ENCODE measurements around the gene FOXQ1.

Gene FOXQ1

DNA sequence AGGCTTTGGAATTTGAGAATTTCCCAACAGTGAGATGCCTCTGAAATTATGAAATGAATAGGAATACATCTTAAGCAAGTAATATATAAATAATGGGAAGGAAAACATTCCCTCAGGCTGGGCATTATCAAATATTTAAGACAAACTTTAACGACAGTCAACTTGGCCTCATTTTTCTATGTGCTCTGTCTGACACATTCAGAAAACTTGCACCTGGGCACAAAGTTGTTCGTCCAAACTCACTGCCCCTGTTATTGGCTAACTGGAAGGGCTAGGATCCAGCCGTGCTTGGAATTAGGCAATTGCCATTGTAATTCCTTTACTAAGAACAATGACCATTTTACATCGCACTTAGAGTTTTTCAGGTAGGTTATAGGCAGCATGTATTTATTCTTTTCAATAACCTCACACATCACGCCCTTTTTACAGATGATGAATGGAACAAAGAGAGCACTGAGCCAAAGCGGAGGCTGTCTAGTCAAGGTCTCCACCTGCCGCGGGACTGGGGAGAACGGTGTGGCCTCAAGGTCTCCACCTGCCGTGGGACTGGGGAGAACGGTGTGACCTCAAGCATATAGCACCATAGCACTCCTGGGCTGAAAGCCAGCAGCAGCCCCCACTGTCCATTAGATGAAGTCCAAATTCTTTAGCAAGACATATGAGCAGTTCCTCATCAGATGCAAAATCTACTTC lies 40.7 kb upstream of the FOXQ1 start:
- H2AFZ ChIP-seq (ENCODE audit: low read length, unreplicated experiment): no peak overlapping the region
- no peak overlapping the region for H3K4me3 ChIP-seq (ENCODE audit: low read depth, low read length)
- no peaks in the 10 kb centered on the region for H3K79me2 ChIP-seq (ENCODE audit: control insufficient read depth, insufficient read depth, low read length, unreplicated experiment)
- no peaks in the 10 kb centered on the region for H3K27me3 ChIP-seq (ENCODE audit: insufficient read depth, low read length)
- H3K27ac ChIP-seq (ENCODE audit: low read depth, low read length): no peak overlapping the region
- H3K36me3 ChIP-seq (ENCODE audit: insufficient read depth, low read length): no peaks in the 10 kb centered on the region
- no peaks in the 10 kb centered on the region for H3K4me1 ChIP-seq (ENCODE audit: control insufficient read depth, insufficient read depth, low read length, unreplicated experiment)

GRCh38 chr6:1278061-1278720 lies 33.7 kb upstream of the FOXQ1 start:
- Histone ChIP-seq H2AFZ (ENCODE audit: low read length, unreplicated experiment) (no peak overlapping the region), H3K4me3 (ENCODE audit: low read depth, low read length) (no peak overlapping the region), H3K27me3 (ENCODE audit: insufficient read depth, low read length) (no peaks in the 10 kb centered on the region), H3K36me3 (ENCODE audit: insufficient read depth, low read length) (no peaks in the 10 kb centered on the region), H3K79me2 (ENCODE audit: control insufficient read depth, insufficient read depth, low read length, unreplicated experiment) (no peaks in the 10 kb centered on the region), H3K4me1 (ENCODE audit: control insufficient read depth, insufficient read depth, low read length, unreplicated experiment) (no peaks in the 10 kb centered on the region), H3K27ac (ENCODE audit: low read depth, low read length) (no peak overlapping the region)

DNA sequence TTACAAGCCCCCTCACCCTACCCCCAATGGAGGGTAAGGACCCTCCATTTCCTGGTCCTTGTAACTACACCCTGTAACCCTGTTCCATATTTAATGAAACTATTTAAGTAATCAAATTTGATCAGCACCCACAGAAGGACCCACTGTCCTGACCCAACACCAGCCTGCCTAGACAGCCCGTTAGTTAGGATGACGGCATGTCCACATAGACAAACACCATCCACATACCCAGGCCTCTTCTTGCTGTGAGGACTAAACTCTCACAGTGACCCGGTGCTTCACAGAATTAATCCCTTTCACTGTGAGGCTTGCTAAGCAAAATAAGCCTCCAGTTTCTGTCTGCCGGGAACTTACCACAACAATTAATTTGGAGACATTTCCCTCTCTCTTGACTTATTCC lies 32.8 kb upstream of the FOXQ1 start:
- no peaks in the 10 kb centered on the region for H3K79me2 ChIP-seq (ENCODE audit: control insufficient read depth, insufficient read depth, low read length, unreplicated experiment)
- no peaks in the 10 kb centered on the region for H3K27me3 ChIP-seq (ENCODE audit: insufficient read depth, low read length)
- no peaks in the 10 kb centered on the region for H3K36me3 ChIP-seq (ENCODE audit: insufficient read depth, low read length)
- no peaks in the 10 kb centered on the region for H3K4me1 ChIP-seq (ENCODE audit: control insufficient read depth, insufficient read depth, low read length, unreplicated experiment)
- no peak overlapping the region for H2AFZ ChIP-seq (ENCODE audit: low read length, unreplicated experiment)
- H3K27ac ChIP-seq (ENCODE audit: low read depth, low read length): no peak overlapping the region
- H3K4me3 ChIP-seq (ENCODE audit: low read depth, low read length): no peak overlapping the region

- no peak overlapping the region for H2AFZ ChIP-seq (ENCODE audit: low read length, unreplicated experiment)
These were observed 31.1 kb upstream of the FOXQ1 start for GRCh38 chr6:1280666-1281300.

GRCh38 chr6:1281746-1282145 lies 30.2 kb upstream of the FOXQ1 start:
- H3K36me3 ChIP-seq (ENCODE audit: insufficient read depth, low read length): no peaks in the 10 kb centered on the region
- H3K79me2 ChIP-seq (ENCODE audit: control insufficient read depth, insufficient read depth, low read length, unreplicated experiment): no peaks in the 10 kb centered on the region
- H2AFZ ChIP-seq (ENCODE audit: low read length, unreplicated experiment): no peak overlapping the region
- no peaks in the 10 kb centered on the region for H3K4me1 ChIP-seq (ENCODE audit: control insufficient read depth, insufficient read depth, low read length, unreplicated experiment)
- H3K27ac ChIP-seq (ENCODE audit: low read depth, low read length): no peak overlapping the region
- H3K4me3 ChIP-seq (ENCODE audit: low read depth, low read length): no peak overlapping the region
- H3K27me3 ChIP-seq (ENCODE audit: insufficient read depth, low read length): no peaks in the 10 kb centered on the region

More at GRCh38 chr6:1280666-1281300, 31.1 kb upstream of the FOXQ1 start:
- Histone ChIP-seq H3K79me2 (ENCODE audit: control insufficient read depth, insufficient read depth, low read length, unreplicated experiment) (no peaks in the 10 kb centered on the region), H3K36me3 (ENCODE audit: insufficient read depth, low read length) (no peaks in the 10 kb centered on the region), H3K4me1 (ENCODE audit: control insufficient read depth, insufficient read depth, low read length, unreplicated experiment) (no peaks in the 10 kb centered on the region), H3K27me3 (ENCODE audit: insufficient read depth, low read length) (no peaks in the 10 kb centered on the region), H3K27ac (ENCODE audit: low read depth, low read length) (no peak overlapping the region), H3K4me3 (ENCODE audit: low read depth, low read length) (no peak overlapping the region)

DNA sequence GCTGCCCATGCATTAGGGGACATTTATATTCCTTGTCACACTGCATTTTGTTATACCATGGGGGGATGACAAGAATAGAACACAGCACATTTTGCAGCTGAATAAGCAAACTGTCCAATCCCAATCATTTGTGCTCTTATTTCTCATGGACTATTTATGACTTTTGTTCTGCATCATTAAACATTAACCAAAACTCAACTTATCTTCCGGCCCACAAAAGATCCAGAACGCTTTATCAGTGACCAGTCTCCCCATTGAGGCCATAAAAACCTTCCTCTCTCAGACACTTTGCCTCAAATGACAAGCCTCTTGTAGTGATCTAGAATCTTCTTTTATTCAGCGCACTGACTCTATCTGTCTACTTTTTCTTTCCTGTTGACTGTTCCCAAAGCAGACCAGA lies 28.4 kb upstream of the FOXQ1 start:
- Histone ChIP-seq H3K36me3 (ENCODE audit: insufficient read depth, low read length) (no peaks in the 10 kb centered on the region), H3K27me3 (ENCODE audit: insufficient read depth, low read length) (no peaks in the 10 kb centered on the region), H2AFZ (ENCODE audit: low read length, unreplicated experiment) (no peak overlapping the region), H3K27ac (ENCODE audit: low read depth, low read length) (no peak overlapping the region), H3K4me1 (ENCODE audit: control insufficient read depth, insufficient read depth, low read length, unreplicated experiment) (no peaks in the 10 kb centered on the region), H3K4me3 (ENCODE audit: low read depth, low read length) (no peak overlapping the region), H3K79me2 (ENCODE audit: control insufficient read depth, insufficient read depth, low read length, unreplicated experiment) (no peaks in the 10 kb centered on the region)

DNA sequence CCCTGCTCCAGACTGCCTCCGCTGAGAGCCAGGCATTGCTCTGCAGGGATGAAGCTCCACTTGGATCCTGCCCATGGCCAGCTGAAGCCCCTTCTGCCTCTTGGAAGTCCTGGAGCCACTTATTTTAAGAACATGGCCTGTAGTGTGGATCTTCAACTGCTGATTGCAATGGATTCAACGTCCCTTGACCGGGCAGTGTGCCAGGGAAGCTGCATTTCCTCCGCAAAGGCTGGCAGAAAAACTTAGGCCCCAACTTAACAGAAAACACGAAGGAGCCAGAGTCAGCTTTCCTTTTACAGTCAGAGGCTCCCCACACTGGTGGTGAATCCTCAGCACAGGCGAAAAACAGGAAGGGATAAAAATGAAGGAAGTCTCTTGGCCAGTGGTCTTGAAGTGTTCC lies 26.3 kb upstream of the FOXQ1 start:
- no peak overlapping the region for H3K4me3 ChIP-seq (ENCODE audit: low read depth, low read length)
- no peaks in the 10 kb centered on the region for H3K36me3 ChIP-seq (ENCODE audit: insufficient read depth, low read length)
- no peaks in the 10 kb centered on the region for H3K27me3 ChIP-seq (ENCODE audit: insufficient read depth, low read length)
- no peaks in the 10 kb centered on the region for H3K4me1 ChIP-seq (ENCODE audit: control insufficient read depth, insufficient read depth, low read length, unreplicated experiment)
- no peak overlapping the region for H3K27ac ChIP-seq (ENCODE audit: low read depth, low read length)
- H2AFZ ChIP-seq (ENCODE audit: low read length, unreplicated experiment): no peak overlapping the region
- no peaks in the 10 kb centered on the region for H3K79me2 ChIP-seq (ENCODE audit: control insufficient read depth, insufficient read depth, low read length, unreplicated experiment)

DNA sequence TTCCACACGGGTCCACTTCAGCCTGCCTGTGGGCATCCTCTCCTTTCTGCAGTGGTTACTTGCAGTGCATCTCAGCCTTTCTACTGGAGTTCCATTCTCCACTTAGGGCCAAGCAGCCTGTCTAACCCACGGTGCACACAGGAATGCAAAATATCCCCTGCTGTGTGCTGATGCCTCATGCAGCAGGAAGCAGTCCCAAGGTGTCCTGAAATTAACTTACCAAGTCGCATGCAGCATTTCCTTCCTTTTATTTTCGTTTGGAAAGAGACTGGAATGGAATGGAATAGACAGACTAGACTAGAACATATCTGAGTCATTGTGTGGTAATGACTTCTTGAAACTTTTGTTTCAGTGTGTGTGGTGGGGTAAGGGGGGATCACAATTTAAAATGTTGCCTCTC lies 25.9 kb upstream of the FOXQ1 start:
- H3K27me3 ChIP-seq (ENCODE audit: insufficient read depth, low read length): no peaks in the 10 kb centered on the region
- H3K4me1 ChIP-seq (ENCODE audit: control insufficient read depth, insufficient read depth, low read length, unreplicated experiment): no peaks in the 10 kb centered on the region
- H3K79me2 ChIP-seq (ENCODE audit: control insufficient read depth, insufficient read depth, low read length, unreplicated experiment): no peaks in the 10 kb centered on the region
- no peak overlapping the region for H3K27ac ChIP-seq (ENCODE audit: low read depth, low read length)
- H2AFZ ChIP-seq (ENCODE audit: low read length, unreplicated experiment): no peak overlapping the region
- H3K36me3 ChIP-seq (ENCODE audit: insufficient read depth, low read length): no peaks in the 10 kb centered on the region
- H3K4me3 ChIP-seq (ENCODE audit: low read depth, low read length): no peak overlapping the region

DNA sequence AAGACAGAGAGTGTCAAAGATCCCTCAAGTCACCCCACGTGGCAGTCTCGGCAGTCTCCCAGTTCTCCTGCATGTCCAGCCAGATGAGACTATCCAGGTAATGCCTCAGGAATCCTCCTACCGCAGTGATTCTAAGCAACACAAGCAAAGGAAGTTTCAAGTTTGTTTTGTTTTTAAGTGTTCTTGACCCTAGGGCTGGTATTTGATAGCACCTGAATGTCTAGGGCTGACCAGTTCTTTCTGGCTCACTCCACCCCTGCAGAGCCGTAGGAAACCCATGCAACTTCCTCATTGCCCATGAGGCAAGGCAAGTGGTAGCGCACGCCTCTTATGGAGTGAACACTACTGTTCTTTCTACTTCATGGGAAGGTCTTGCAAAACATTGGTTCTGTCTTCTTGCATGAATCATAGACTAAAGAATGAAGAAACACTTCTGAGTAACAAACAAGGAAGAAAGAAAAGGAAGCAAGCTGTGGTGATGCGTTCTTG lies 24.8 kb upstream of the FOXQ1 start:
- Histone ChIP-seq H3K27ac (ENCODE audit: low read depth, low read length) (no peak overlapping the region), H3K4me1 (ENCODE audit: control insufficient read depth, insufficient read depth, low read length, unreplicated experiment) (no peaks in the 10 kb centered on the region), H2AFZ (ENCODE audit: low read length, unreplicated experiment) (no peak overlapping the region), H3K36me3 (ENCODE audit: insufficient read depth, low read length) (no peaks in the 10 kb centered on the region), H3K4me3 (ENCODE audit: low read depth, low read length) (no peak overlapping the region), H3K27me3 (ENCODE audit: insufficient read depth, low read length) (no peaks in the 10 kb centered on the region), H3K79me2 (ENCODE audit: control insufficient read depth, insufficient read depth, low read length, unreplicated experiment) (no peaks in the 10 kb centered on the region)

GRCh38 chr6:1290086-1290485 lies 21.8 kb upstream of the FOXQ1 start:
- Histone ChIP-seq H2AFZ (ENCODE audit: low read length, unreplicated experiment) (no peak overlapping the region), H3K4me3 (ENCODE audit: low read depth, low read length) (no peak overlapping the region), H3K79me2 (ENCODE audit: control insufficient read depth, insufficient read depth, low read length, unreplicated experiment) (no peaks in the 10 kb centered on the region), H3K27ac (ENCODE audit: low read depth, low read length) (no peak overlapping the region), H3K36me3 (ENCODE audit: insufficient read depth, low read length) (no peaks in the 10 kb centered on the region), H3K4me1 (ENCODE audit: control insufficient read depth, insufficient read depth, low read length, unreplicated experiment) (no peaks in the 10 kb centered on the region), H3K27me3 (ENCODE audit: insufficient read depth, low read length) (no peaks in the 10 kb centered on the region)

DNA sequence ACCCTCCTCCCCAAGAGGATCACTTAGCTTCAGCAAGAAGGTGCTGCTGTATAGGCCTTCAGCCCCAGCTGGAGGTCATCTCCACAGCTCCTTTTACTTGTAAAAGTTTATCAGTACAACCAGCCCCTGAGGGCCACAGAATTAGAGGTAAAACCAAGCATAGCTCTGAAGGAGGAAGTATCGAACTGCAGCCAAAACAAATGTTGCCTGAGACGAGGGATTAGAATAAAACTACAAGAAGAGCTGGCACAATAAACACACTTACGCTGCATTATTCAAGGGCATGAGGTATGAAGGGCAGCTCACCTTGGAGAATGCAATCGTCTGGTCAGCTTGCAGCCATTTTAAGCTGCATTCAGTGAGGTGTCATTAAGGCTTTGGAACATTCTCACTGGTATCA lies 21.1 kb upstream of the FOXQ1 start:
- H3K27me3 ChIP-seq (ENCODE audit: insufficient read depth, low read length): no peaks in the 10 kb centered on the region
- no peak overlapping the region for H3K27ac ChIP-seq (ENCODE audit: low read depth, low read length)
- H3K79me2 ChIP-seq (ENCODE audit: control insufficient read depth, insufficient read depth, low read length, unreplicated experiment): no peaks in the 10 kb centered on the region
- no peaks in the 10 kb centered on the region for H3K4me1 ChIP-seq (ENCODE audit: control insufficient read depth, insufficient read depth, low read length, unreplicated experiment)
- H2AFZ ChIP-seq (ENCODE audit: low read length, unreplicated experiment): no peak overlapping the region
- H3K4me3 ChIP-seq (ENCODE audit: low read depth, low read length): no peak overlapping the region
- no peaks in the 10 kb centered on the region for H3K36me3 ChIP-seq (ENCODE audit: insufficient read depth, low read length)

All from ACC112 (cell line).